Neural progenitor cell (in vitro differentiated cells): ENCODE results near the gene ADK.

ENCODE experiments used
- EZH2phosphoT487 ChIP-seq: fragments of 200-600 bp; sonication (generic); IDR thresholded peaks from 2 replicates; pipeline ENCODE4 v1.6.1; 2017; ENCODE audit warnings: antibody characterized with exemption
- TF ChIP-seq, protein P1 (sequence below): fragments of 200-600 bp; sonication (generic); IDR thresholded peaks from 2 replicates; pipeline ENCODE4 v1.5.1; 2017; ENCODE audit warnings: antibody characterized with exemption, mild to moderate bottlenecking

DNA sequence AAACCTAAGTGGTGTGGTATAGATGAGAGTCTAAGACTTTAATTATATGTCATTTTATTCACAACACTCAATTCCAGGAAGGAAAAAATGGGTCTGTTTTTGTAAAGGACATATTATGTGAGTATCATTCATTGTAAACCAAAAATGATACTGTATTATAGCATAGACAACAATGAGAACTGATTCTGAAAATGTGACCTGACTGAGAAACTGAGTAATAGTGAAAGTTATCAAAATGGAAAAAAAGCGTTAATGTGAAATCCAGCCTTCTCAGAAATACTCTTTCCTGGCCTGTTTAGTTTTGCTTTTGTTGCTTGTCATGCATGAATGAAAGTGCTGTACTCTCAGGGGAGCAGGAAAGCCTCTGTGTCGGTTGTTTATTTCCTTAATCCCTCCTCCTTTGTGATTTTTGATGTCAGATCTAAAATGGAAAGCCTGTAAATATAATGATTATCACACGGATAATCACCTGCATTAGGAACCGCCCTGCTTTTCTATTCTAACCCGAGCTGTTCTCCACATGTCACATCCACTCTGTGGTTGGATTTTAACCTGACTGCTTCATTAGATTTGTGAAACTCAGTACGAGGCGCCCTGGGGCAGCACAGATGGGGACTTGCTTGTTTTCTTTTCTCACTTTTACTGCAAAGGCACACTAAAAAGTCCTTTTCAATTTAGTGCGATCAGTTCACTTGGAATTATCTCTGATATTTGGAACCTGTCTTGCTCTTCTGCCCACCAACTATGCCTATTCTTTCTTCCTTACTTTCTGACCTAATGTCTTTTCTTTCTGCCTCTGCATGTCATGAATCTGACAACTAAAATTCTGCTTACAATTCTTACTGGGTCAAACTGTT, 434.4 kb downstream of the ADK start:
- TF ChIP-seq, protein P1, sequence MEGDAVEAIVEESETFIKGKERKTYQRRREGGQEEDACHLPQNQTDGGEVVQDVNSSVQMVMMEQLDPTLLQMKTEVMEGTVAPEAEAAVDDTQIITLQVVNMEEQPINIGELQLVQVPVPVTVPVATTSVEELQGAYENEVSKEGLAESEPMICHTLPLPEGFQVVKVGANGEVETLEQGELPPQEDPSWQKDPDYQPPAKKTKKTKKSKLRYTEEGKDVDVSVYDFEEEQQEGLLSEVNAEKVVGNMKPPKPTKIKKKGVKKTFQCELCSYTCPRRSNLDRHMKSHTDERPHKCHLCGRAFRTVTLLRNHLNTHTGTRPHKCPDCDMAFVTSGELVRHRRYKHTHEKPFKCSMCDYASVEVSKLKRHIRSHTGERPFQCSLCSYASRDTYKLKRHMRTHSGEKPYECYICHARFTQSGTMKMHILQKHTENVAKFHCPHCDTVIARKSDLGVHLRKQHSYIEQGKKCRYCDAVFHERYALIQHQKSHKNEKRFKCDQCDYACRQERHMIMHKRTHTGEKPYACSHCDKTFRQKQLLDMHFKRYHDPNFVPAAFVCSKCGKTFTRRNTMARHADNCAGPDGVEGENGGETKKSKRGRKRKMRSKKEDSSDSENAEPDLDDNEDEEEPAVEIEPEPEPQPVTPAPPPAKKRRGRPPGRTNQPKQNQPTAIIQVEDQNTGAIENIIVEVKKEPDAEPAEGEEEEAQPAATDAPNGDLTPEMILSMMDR, result no peak
- no peak for TF ChIP-seq EZH2phosphoT487
